Gastroesophageal sphincter (tissue), 4 donors: ENCODE data around the gene TNFRSF4. TPM values are rescaled to one million over a fixed set of nuclear protein-coding genes. Genes with fewer than 3 reads are reported as not detected.

Experiments used
- ATAC-seq: fragments of 150-250 bp; one replicate; pipeline ENCODE4 v1.9.1; 2016; ENCODE audit warnings: mild to moderate bottlenecking, moderate library complexity
- H3K27ac ChIP-seq, 4 donors: fragments of 200-600 bp; sonication (generic) in 3 of 4; 1 replicate in 3 of 4; 2 replicates in 1 of 4; pipeline ENCODE4 v1.5.1; 2016 to 2019
- H3K27me3 ChIP-seq: fragments of 200-600 bp; sonication (generic); one replicate; pipeline ENCODE4 v1.5.1; 2019
- H3K36me3 ChIP-seq, 2 donors: fragments of 200-600 bp; sonication (generic); one replicate each; pipeline ENCODE4 v1.5.1; 2019; ENCODE audit warnings: control low read depth in 1 of 2
- H3K4me1 ChIP-seq, 3 donors: fragments of 200-600 bp; sonication (generic); 1 replicate in 2 of 3; 2 replicates in 1 of 3; pipeline ENCODE4 v1.5.1; 2016 to 2019; ENCODE audit warnings: control low read depth in 2 of 3
- H3K4me3 ChIP-seq, 2 donors: fragments of 200-600 bp; sonication (generic); one replicate each; pipeline ENCODE4 v1.5.1; 2019; ENCODE audit warnings: mild to moderate bottlenecking in 1 of 2, moderate library complexity in 1 of 2
- H3K9me3 ChIP-seq, 3 donors: fragments of 200-600 bp; sonication (generic); one replicate each; pipeline ENCODE4 v1.5.1; 2017 to 2019; ENCODE audit warnings: control low read depth in 2 of 3
- EP300 ChIP-seq: sonication (generic); formaldehyde crosslinking; IDR thresholded peaks from one replicate; pipeline ENCODE4 v1.6.1; 2017; ENCODE audit warnings: antibody characterized with exemption, mild to moderate bottlenecking
- POLR2A ChIP-seq, 2 donors: fragments of 450-650 bp; IDR thresholded peaks; one replicate each; pipeline ENCODE4 v1.6.1; 2017; ENCODE audit warnings: antibody characterized with exemption in 2 of 2, mild to moderate bottlenecking in 2 of 2, moderate library complexity in 1 of 2
- POLR2AphosphoS5 ChIP-seq: sonication (generic); formaldehyde crosslinking; IDR thresholded peaks from one replicate; pipeline ENCODE4 v1.6.1; 2017; ENCODE audit warnings: antibody characterized with exemption
- WGBS, 2 donors: methylation state at CpG; one replicate each; pipeline ENCODE4 v1.1.5; 2018; ENCODE audit warnings: low coverage in 1 of 2; 5-methylcytosine and 5-hydroxymethylcytosine counted together
- total RNA-seq, 4 donors: library from RNA; depleted of rRNA; stranded (reverse); fragments of >200 nt; gene quantifications; one replicate each; pipeline ENCODE4 v1.1.0, GENCODE V29; 2016
- TF ChIP-seq, protein P1 (sequence below), 4 experiments: fragments of 200-600 bp in 2 of 4; fragments of 450-650 bp in 2 of 4; sonication (generic) in 1 of 4; IDR thresholded peaks; one replicate each; pipeline ENCODE4 v1.5.1; 2017 to 2019; ENCODE audit warnings: antibody characterized with exemption in 4 of 4, mild to moderate bottlenecking in 2 of 4, moderate library complexity in 2 of 4

Gene TNFRSF4
- total RNA-seq, 4 donors from 2014 or later, result 0.93 to 1.6 (median 1.3) TPM

DNA sequence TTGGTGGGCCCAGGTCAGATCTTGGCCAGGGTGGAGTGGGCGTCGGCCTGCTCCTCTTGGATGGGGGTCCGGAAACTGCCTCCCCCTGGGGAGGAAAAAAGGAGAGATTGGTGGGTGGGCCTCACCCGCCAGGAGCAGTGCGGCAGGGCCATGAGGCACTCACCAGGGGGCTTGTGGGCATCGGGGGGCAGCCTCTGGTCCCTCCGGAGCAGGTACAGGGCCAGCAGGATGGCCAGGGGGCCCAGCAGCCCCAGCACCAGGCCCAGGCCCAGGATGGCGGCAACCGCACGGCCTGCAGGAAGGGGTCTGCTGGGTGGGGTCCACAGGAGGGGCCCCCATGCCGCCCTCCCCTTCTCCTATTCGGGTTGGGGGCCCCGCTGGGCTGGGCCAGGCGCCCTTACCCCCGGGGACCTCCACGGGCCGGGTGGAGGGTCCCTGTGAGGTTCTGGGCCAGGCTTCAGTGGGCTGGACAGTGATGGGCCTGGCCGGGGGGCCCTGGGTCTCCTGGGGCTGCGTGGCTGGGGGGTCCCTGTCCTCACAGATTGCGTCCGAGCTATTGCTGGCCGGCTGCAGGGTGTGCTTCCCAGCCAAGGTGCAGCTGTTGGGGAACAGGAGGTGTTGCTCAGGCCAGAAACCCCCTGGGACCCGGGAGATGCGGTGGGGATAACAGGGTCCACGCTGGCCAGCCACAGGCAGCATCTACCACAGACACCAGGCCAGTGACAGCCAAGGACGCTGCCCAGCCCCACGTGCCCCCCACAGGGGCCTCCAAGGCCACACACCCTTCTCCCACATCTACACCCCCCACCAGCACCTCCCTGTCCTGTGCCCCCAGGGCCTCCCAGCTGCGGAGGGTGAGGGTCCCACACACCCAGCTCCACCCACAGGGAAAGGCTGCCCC is 2.2 kb downstream of the TNFRSF4 start:
- Histone ChIP-seq H3K27ac (peak overlapping the region in 1 of 4 donors; percentile 38), H3K27me3 (peaks cover 22% of the 10 kb centered on the region), H3K4me1 (peaks cover 0 to 36% (median 0%) of the 10 kb centered on the region in 3 donors), H3K9me3 (no peaks in the 10 kb centered on the region), H3K36me3 (peaks cover 0 to 18% of the 10 kb centered on the region in 2 donors), H3K4me3 (peak overlapping the region in 1 of 2 donors; percentile 40)
- no CpG with 5 or more reads among the region's 28 CpGs for WGBS, 2 donors
- TF ChIP-seq POLR2A (IDR thresholded peaks at IDR 0.05), result no peak
- TF ChIP-seq, protein P1, sequence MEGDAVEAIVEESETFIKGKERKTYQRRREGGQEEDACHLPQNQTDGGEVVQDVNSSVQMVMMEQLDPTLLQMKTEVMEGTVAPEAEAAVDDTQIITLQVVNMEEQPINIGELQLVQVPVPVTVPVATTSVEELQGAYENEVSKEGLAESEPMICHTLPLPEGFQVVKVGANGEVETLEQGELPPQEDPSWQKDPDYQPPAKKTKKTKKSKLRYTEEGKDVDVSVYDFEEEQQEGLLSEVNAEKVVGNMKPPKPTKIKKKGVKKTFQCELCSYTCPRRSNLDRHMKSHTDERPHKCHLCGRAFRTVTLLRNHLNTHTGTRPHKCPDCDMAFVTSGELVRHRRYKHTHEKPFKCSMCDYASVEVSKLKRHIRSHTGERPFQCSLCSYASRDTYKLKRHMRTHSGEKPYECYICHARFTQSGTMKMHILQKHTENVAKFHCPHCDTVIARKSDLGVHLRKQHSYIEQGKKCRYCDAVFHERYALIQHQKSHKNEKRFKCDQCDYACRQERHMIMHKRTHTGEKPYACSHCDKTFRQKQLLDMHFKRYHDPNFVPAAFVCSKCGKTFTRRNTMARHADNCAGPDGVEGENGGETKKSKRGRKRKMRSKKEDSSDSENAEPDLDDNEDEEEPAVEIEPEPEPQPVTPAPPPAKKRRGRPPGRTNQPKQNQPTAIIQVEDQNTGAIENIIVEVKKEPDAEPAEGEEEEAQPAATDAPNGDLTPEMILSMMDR (IDR thresholded peaks at IDR 0.05), result no peak
- no peak for TF ChIP-seq POLR2AphosphoS5
- TF ChIP-seq EP300, result no peak
- no peak for ATAC-seq

DNA sequence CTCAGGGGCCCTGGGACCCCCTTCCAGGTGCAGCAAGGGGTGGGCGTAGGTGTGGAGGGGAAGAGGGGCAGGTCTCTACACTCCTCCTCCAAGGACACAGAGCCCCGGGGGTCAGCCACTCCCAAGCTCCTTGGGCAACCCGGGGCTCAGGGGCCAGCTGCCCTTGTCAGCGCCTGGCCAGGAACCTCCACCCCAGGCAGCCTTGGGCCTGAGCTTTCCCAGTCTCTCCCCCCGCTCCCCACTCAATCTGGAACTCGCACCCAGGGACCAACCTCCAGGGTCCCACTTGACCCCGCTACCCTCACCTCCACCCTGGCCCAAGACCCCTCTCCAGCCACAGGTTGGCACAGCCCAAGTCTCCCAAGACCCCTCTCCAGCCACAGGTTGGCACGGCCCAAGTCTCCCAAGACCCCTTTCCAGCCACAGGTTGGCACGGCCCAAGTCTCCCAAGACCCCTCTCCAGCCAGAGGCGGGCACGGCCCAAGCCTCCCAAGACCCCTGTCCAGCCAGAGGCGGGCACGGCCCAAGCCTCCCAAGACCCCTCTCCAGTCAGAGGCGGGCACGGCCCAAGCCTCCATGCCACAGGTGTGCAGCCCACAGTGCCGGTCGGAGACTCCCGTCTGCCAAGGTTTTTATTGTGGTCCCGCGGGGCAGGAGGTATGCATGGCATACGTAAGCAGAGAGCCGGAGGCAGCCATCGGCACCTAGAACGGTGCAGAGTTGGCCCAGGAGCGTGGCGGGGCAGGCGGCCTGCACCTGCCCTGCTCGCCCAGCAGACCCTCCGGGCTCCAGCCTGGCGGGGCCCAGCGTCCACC is 3.0 kb downstream of the TNFRSF4 start:
- Histone ChIP-seq H3K36me3 (peaks cover 0 to 9% of the 10 kb centered on the region in 2 donors), H3K9me3 (no peaks in the 10 kb centered on the region), H3K4me1 (peaks cover 0 to 45% (median 6%) of the 10 kb centered on the region in 3 donors), H3K27ac (no peak overlapping the region), H3K4me3 (no peak overlapping the region), H3K27me3 (peaks cover 30% of the 10 kb centered on the region)
- ATAC-seq, result no peak
- TF ChIP-seq POLR2AphosphoS5 (no peak), POLR2A (IDR thresholded peaks at IDR 0.05) (no peak), EP300 (no peak)
- TF ChIP-seq, protein P1 (IDR thresholded peaks at IDR 0.05), result no peak
- 90% methylated on average over 2 of the region's 31 CpGs; no CpG with 5 or more reads in 1 of the 2 donors for WGBS, 2 donors

DNA sequence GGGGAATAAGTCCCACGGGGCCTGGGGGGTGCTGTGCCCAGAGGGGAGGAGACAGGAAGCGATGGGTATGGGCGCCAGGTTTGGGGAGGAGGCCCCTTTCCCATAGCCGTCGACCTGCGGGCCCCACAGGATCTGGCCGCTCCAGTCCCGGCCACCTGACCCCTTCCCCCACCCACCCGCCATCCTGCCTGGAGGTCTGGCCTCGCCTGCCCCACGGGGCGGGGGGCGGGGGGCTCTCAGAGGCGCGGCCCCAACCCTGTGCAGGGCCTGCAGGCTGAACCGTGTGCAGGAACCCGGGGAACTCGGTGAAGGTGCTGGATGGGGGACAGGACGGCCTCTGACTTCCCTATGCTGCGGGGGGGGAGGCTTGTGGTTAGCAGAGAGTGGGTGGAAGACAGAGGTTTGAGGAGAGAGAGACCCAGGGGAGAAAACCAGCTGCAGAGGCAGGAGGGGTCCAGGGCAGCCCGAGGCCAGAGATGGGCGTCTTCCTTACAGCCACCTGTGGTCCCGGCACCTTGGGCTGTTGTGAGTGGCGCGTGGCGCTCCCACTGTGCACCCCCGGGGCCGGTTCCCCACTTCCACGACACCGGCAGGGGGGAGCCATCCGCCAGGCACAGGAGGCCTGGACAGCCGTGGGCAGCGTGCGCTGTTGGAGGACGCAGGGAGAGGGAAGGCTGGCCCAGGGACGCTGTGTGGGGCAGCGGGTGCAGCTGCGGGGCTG is 5.1 kb downstream of the TNFRSF4 start:
- peaks cover 0 to 40% (median 6%) of the 10 kb centered on the region in 3 donors for H3K4me1 ChIP-seq
- H3K4me3 ChIP-seq, result no peak overlapping the region
- no peak overlapping the region for H3K27ac ChIP-seq
- WGBS, 2 donors, result 33 to 83% methylated on average over 4 to 8 of the region's 38 CpGs
- TF ChIP-seq POLR2A (IDR thresholded peaks at IDR 0.05), result no peak
- TF ChIP-seq EP300, result no peak
- TF ChIP-seq POLR2AphosphoS5, result no peak
- TF ChIP-seq, protein P1 (IDR thresholded peaks at IDR 0.05), result no peak
- no peak for ATAC-seq
- no peaks in the 10 kb centered on the region for H3K36me3 ChIP-seq
- peaks cover 51% of the 10 kb centered on the region for H3K27me3 ChIP-seq
- no peaks in the 10 kb centered on the region for H3K9me3 ChIP-seq

DNA sequence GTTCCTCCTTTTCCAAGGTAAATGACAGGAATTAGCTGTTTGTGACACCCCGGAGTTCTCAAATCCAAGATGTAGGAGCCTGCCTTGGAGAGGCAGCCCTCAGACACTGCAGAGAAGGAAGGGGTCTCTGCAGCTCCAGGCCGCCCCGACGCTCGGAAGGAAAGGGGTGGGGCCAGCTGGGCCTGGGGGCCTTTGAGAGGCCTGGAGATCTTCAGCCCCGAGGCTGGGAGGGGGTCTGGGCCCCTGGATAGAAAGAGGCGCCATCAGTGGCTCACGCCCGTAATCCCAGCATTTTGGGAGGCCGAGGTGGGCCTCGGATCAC is 6.4 kb downstream of the TNFRSF4 start:
- Histone ChIP-seq H3K27ac (no peak overlapping the region), H3K36me3 (no peaks in the 10 kb centered on the region), H3K27me3 (peaks cover 64% of the 10 kb centered on the region)

More for the DNA sequence above, 6.4 kb downstream of the TNFRSF4 start:
- 20% methylated on average over 1 of the region's 11 CpGs; no CpG with 5 or more reads in 1 of the 2 donors for WGBS, 2 donors
- Histone ChIP-seq H3K4me3 (no peak overlapping the region), H3K9me3 (no peaks in the 10 kb centered on the region), H3K4me1 (peaks cover 0 to 30% (median 6%) of the 10 kb centered on the region in 3 donors)
- no peak for ATAC-seq
- TF ChIP-seq POLR2AphosphoS5, result no peak
- no peak for TF ChIP-seq POLR2A (IDR thresholded peaks at IDR 0.05)
- no peak for TF ChIP-seq EP300
- TF ChIP-seq, protein P1 (IDR thresholded peaks at IDR 0.05), result no peak
